Endothelial cell of umbilical vein (primary cell): ENCODE results near the gene TMEM120A. TPM values are rescaled to one million over a fixed set of nuclear protein-coding genes. Genes with fewer than 3 reads are reported as not detected.

Source experiments
- BruUV-seq: library from RNA; stranded (reverse); fragments of 400-500 nt; replicated peaks from 2 replicates; lab custom pipeline; 2021; lab: Mats Ljungman, UMichigan
- CTCF ChIA-PET: fragments of 300-600, 350-600 bp; sonication (Branson Sonifier 250); formaldehyde crosslinking; loops from one replicate; lab custom pipeline; 2021; ENCODE audit warnings: antibody characterized with exemption, inconsistent platforms; lab: Charles Lee
- POLR2A ChIA-PET: fragments of 300-600, 350-600 bp; sonication (Branson Sonifier 250); formaldehyde crosslinking; loops from one replicate; lab custom pipeline; 2021; ENCODE audit warnings: antibody characterized with exemption, inconsistent platforms; lab: Charles Lee
- DNase-seq: peaks from one replicate; pipeline ENCODE4 v3.0.0-alpha.2; 2011; ENCODE audit warnings: low read depth, low spot score
- FAIRE-seq: peaks from 2 replicates; lab custom pipeline; 2011; peaks lifted over from hg19 to GRCh38; lab: Jason Lieb, UNC
- H2AFZ ChIP-seq: 2 replicates; pipeline ENCODE4 v1.6.0; 2012; ENCODE audit warnings: low read depth, low read length, control low read depth, inconsistent platforms
- H3K27ac ChIP-seq: 2 replicates; pipeline ENCODE4 v1.5.1; 2011; ENCODE audit warnings: low read depth, mild to moderate bottlenecking, control low read depth, low read length, moderate library complexity; ENCODE audit not compliant: insufficient read depth
- H3K27me3 ChIP-seq, 2 experiments: 2 replicates each; pipeline versions ENCODE4 v1.6.0 to v1.6.1; 2011; ENCODE audit warnings: low read length in 2 of 2, mixed read lengths in 1 of 2; ENCODE audit not compliant: control insufficient read depth in 2 of 2, insufficient read depth in 2 of 2
- H3K36me3 ChIP-seq, 2 experiments: 2 replicates in 1 of 2; 3 replicates in 1 of 2; pipeline ENCODE4 v1.5.1; 2011; ENCODE audit warnings: low read length in 2 of 2, mild to moderate bottlenecking in 1 of 2, moderate library complexity in 1 of 2; ENCODE audit not compliant: control insufficient read depth in 2 of 2, insufficient read depth in 2 of 2; ENCODE audit errors: extremely low read depth in 1 of 2
- H3K4me1 ChIP-seq: 3 replicates; pipeline ENCODE4 v1.5.1; 2011; ENCODE audit warnings: mild to moderate bottlenecking, low read length; ENCODE audit not compliant: control insufficient read depth, insufficient read depth; ENCODE audit errors: extremely low read depth
- H3K4me2 ChIP-seq: 2 replicates; pipeline ENCODE4 v1.6.1; 2011; ENCODE audit warnings: low read length, control low read depth, mixed read lengths; ENCODE audit not compliant: insufficient read depth
- H3K4me3 ChIP-seq, 3 experiments: fragments of 200-600 bp in 1 of 3; sonication (generic), shearing (Covaris generic) in 1 of 3; replicated peaks in 1 of 3; 2 replicates each; pipeline ENCODE4 v1.5.1; 2011 to 2016; ENCODE audit warnings: control low read depth in 3 of 3, low read length in 3 of 3, mild to moderate bottlenecking in 2 of 3, inconsistent platforms in 1 of 3, low read depth in 1 of 3, moderate library complexity in 1 of 3; ENCODE audit not compliant: insufficient read depth in 1 of 3
- H3K79me2 ChIP-seq: 2 replicates; pipeline ENCODE4 v1.6.0; 2012; ENCODE audit warnings: low read length, inconsistent platforms; ENCODE audit not compliant: control insufficient read depth, insufficient read depth
- H3K9ac ChIP-seq: replicated peaks from 2 replicates; pipeline ENCODE3; 2011; ENCODE audit warnings: low read length, control low read depth; ENCODE audit not compliant: insufficient read depth; ENCODE audit errors: extremely low read depth
- H3K9me1 ChIP-seq: replicated peaks from 3 replicates; pipeline ENCODE4 v1.6.0; 2011; ENCODE audit warnings: mild to moderate bottlenecking, low read length; ENCODE audit not compliant: control insufficient read depth, insufficient read depth; ENCODE audit errors: extremely low read depth
- H3K9me3 ChIP-seq: replicated peaks from 2 replicates; pipeline ENCODE4 v1.5.1; 2012; ENCODE audit warnings: low read length, inconsistent platforms; ENCODE audit not compliant: control insufficient read depth, insufficient read depth
- H4K20me1 ChIP-seq: replicated peaks from 2 replicates; pipeline ENCODE3; 2011; ENCODE audit warnings: mild to moderate bottlenecking, low read length; ENCODE audit not compliant: control insufficient read depth, insufficient read depth; ENCODE audit errors: extremely low read depth
- EZH2 ChIP-seq: IDR thresholded peaks from 2 replicates; pipeline ENCODE4 v1.6.1; 2012; ENCODE audit warnings: borderline replicate concordance, low read depth, mild to moderate bottlenecking, moderate library complexity, low read length, inconsistent platforms; ENCODE audit not compliant: severe bottlenecking
- FOS ChIP-seq: IDR thresholded peaks from 2 replicates; pipeline ENCODE4 v1.6.1; 2011; ENCODE audit warnings: mild to moderate bottlenecking, low read length, moderate library complexity, borderline replicate concordance; ENCODE audit not compliant: insufficient read depth
- GATA2 ChIP-seq: IDR thresholded peaks from 2 replicates; pipeline ENCODE4 v1.7.0; 2011; ENCODE audit warnings: low read depth, mild to moderate bottlenecking, moderate library complexity, mixed read lengths, low read length; ENCODE audit not compliant: insufficient read length, insufficient read depth
- JUN ChIP-seq: IDR thresholded peaks from 2 replicates; pipeline ENCODE4 v1.6.1; 2011; ENCODE audit warnings: borderline replicate concordance, low read depth; ENCODE audit not compliant: insufficient read length, insufficient read depth
- MYC ChIP-seq: IDR thresholded peaks from one replicate; pipeline ENCODE4 v1.6.1; 2011; ENCODE audit warnings: mild to moderate bottlenecking, low read depth, low read length
- POLR2A ChIP-seq: IDR thresholded peaks from 2 replicates; pipeline ENCODE4 v1.6.1; 2012; ENCODE audit warnings: low read depth, mild to moderate bottlenecking, control low read depth, low read length
- POLR2AphosphoS5 ChIP-seq: IDR thresholded peaks from 2 replicates; pipeline ENCODE4 v1.6.1; 2012; ENCODE audit warnings: low read depth, mild to moderate bottlenecking, control low read depth, low read length, moderate library complexity; ENCODE audit not compliant: insufficient read depth
- dilution Hi-C: fragments of 300-500 bp; cut with MboI; formaldehyde crosslinking; loops from one replicate; pipeline ENCODE4 v1.15.0; 2019; ENCODE audit warnings: low sequenced_read_pairs; ENCODE audit not compliant: extremely low pct_ligation_motif_present
- intact Hi-C: fragments of 100-400 bp; cut with micrococcal nuclease; formaldehyde crosslinking; loops from one replicate; pipeline ENCODE4 v1.10.0; 2022
- polyA plus RNA-seq, 4 experiments: library from polyadenylated mRNA; depleted of rRNA in 3 of 4; stranded (reverse) in 3 of 4; unstranded in 1 of 4; fragments of >200 nt; gene quantifications; 2 replicates each; pipeline versions ENCODE4 v1.2.1 to v1.2.3, GENCODE V29; 2011 to 2012; ENCODE audit warnings: missing spikeins in 1 of 4
- total RNA-seq: library from RNA; stranded (reverse); gene quantifications from 2 replicates; pipeline ENCODE4 v1.2.3, GENCODE V29; 2021
- TF ChIP-seq, protein P1 (sequence below), 2 donors: IDR thresholded peaks; 1 replicate in 1 of 2; 2 replicates in 1 of 2; pipeline ENCODE4 v1.5.1; 2011; ENCODE audit warnings: low read length in 2 of 2, mild to moderate bottlenecking in 2 of 2, moderate library complexity in 2 of 2, control low read depth in 1 of 2, inconsistent platforms in 1 of 2, low read depth in 1 of 2; ENCODE audit not compliant: insufficient read depth in 1 of 2; ENCODE audit errors: extremely low read depth in 1 of 2
- TF ChIP-seq, protein P2 (sequence below): IDR thresholded peaks from 2 replicates; pipeline ENCODE4 v1.6.1; 2011; ENCODE audit not compliant: insufficient read depth, insufficient read length

Gene TMEM120A
- total and polyA plus RNA-seq, 2 donors (not counting 3 experiments of a cell fraction or from before 2014, with no cell fraction given), result 38.6 to 133 TPM

DNA sequence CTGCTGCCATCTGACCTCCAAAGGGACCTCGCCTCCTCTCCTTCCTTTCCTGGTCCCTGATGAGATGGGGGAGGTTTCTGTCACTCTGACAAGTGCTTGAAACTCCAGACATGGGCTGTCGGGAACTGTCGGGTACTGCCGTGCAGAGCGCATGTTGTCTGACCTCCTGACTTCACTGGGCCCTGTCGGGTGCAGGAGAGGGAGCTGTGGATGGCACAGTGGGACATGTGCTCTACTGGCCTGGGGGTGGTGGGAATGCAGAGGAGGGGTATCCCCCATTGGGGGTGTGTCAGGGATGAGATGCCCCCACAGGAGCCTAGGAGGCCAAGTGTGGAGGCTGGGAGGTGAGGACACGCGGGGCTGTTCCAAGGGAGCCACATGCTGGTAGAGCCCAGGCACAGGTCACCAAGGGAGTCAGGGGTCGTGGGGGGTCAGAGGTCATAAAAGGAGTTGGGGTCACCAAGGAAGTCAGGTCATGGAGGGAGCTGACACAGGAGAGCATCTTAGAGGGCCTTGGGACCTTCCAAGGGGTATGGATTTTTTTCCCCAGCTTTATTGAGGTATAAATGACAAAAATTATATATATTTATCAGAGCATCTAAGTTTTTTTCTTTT lies 30.9 kb downstream of the TMEM120A start:
- no TSS peak for BruUV-seq
- Histone ChIP-seq H3K36me3 (no peaks in the 10 kb centered on the region), H3K79me2 (no peaks in the 10 kb centered on the region), H3K4me1 (peaks cover 11% of the 10 kb centered on the region), H3K9me1 (no peaks in the 10 kb centered on the region), H4K20me1 (no peaks in the 10 kb centered on the region), H3K9me3 (no peaks in the 10 kb centered on the region), H3K9ac (no peak overlapping the region), H3K4me2 (no peak overlapping the region), H3K27me3 (no peaks in the 10 kb centered on the region), H3K4me3 (no peak overlapping the region), H3K27ac (peak overlapping the region; percentile 43), H2AFZ (no peak overlapping the region)
- intact Hi-C loops (no loop called here), dilution Hi-C loops (no loop called here)
- DNase-seq (no peak), FAIRE-seq (no peak)
- POLR2A ChIA-PET, result no interaction called here
- CTCF ChIA-PET, result interaction anchor here (1.3 kb wide), 1 partner anchor 45 kb away, joined by 3 read pairs; no protein-coding TSS in a partner anchor
- TF ChIP-seq POLR2A (no peak), GATA2 (no peak), MYC (no peak), EZH2 (no peak), POLR2AphosphoS5 (no peak), JUN (no peak), FOS (no peak)
- TF ChIP-seq, protein P1, sequence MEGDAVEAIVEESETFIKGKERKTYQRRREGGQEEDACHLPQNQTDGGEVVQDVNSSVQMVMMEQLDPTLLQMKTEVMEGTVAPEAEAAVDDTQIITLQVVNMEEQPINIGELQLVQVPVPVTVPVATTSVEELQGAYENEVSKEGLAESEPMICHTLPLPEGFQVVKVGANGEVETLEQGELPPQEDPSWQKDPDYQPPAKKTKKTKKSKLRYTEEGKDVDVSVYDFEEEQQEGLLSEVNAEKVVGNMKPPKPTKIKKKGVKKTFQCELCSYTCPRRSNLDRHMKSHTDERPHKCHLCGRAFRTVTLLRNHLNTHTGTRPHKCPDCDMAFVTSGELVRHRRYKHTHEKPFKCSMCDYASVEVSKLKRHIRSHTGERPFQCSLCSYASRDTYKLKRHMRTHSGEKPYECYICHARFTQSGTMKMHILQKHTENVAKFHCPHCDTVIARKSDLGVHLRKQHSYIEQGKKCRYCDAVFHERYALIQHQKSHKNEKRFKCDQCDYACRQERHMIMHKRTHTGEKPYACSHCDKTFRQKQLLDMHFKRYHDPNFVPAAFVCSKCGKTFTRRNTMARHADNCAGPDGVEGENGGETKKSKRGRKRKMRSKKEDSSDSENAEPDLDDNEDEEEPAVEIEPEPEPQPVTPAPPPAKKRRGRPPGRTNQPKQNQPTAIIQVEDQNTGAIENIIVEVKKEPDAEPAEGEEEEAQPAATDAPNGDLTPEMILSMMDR (IDR thresholded peaks at IDR 0.05; ENCODE audit: extremely low read depth in 1 of 2, insufficient read depth in 1 of 2, low read depth in 1 of 2, low read length in 2 of 2), result no peak
- TF ChIP-seq, protein P2, sequence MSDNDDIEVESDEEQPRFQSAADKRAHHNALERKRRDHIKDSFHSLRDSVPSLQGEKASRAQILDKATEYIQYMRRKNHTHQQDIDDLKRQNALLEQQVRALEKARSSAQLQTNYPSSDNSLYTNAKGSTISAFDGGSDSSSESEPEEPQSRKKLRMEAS, result no peak
